HG03039 (cell line): Measurements from ENCODE around the gene HTR3D.
"Not testable (repeated sequence)": the region's sequence is repeated elsewhere in the genome, so short reads cannot be mapped to it uniquely, and the experiment has no call there.

Experiments used
- ATAC-seq: cut with Tn5 transposase; IDR thresholded peaks from one replicate; pipeline ENCODE4 v1.9.1; 2021; ENCODE audit warnings: mild to moderate bottlenecking, moderate library complexity; ENCODE audit not compliant: unreplicated experiment

HTR3D gene

DNA sequence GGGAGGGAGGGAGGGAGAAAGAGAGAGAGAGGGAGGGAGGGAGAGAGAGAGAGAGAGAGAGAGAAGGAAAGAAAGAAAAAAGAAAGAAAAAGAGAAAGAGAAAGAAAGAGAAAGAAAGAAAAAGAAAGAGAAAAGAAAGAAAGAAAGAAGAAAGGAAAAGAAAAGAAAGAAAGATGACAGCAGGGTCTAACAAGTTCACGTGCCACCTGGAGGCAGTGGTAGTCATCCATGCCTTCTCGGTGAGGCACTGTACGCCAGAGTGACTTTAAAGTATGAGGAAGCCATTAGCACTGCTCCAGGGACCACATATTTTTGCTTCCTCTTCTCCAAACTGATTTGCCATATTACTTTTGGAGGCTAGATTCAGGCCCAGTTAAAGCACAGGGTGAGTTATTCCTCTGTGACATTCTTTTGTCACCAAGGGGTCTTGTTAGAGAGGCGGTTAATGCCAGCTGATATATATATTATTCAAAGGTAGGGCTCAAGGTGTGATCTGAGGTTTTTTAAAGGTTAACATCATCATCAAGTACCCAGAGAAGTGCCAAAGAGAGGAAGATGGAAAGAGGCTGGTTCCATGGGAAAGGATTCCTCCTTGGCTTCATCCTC, at the start of gene HTR3D:
TSS of gene HTR3D (plus strand) at position 556 of the 606 bp plus-strand sequence. CDS start at position 556, 0 bp downstream.
- ATAC-seq: no peak

DNA sequence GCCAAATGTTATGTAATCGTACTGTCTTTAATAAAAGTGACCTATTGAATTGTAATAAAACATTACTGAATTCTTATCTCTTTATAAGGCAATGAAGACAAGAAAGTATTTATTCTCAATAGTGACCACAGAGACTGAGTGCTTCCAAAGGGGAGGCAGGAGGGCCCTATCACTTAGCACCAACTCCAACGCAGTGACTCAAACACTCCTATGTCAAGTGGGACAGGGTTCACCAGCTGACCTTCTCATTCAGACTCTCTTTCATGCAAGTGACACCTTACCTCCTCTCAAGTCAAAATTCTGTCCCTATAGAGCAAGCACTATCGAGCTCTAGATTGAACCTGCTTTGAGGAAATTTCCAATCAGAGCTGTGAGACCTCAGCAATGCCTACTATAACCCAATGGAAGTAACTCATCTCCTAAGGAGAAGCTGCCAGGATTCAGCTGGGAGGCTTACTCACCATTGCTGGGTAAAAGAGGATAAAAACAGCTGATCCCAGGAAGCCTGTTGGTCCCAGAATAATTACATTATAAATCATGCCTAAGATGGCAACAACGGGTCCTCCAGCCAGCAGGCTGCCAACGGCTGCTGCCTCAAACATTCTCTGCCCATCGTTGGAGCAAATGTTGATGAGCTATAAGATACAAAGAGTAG, 49.4 kb upstream of the HTR3D start:
- ATAC-seq: no peak

- no peak for ATAC-seq
These were observed 47.3 kb upstream of the HTR3D start for GRCh38 chr3:183984127-183984740.

DNA sequence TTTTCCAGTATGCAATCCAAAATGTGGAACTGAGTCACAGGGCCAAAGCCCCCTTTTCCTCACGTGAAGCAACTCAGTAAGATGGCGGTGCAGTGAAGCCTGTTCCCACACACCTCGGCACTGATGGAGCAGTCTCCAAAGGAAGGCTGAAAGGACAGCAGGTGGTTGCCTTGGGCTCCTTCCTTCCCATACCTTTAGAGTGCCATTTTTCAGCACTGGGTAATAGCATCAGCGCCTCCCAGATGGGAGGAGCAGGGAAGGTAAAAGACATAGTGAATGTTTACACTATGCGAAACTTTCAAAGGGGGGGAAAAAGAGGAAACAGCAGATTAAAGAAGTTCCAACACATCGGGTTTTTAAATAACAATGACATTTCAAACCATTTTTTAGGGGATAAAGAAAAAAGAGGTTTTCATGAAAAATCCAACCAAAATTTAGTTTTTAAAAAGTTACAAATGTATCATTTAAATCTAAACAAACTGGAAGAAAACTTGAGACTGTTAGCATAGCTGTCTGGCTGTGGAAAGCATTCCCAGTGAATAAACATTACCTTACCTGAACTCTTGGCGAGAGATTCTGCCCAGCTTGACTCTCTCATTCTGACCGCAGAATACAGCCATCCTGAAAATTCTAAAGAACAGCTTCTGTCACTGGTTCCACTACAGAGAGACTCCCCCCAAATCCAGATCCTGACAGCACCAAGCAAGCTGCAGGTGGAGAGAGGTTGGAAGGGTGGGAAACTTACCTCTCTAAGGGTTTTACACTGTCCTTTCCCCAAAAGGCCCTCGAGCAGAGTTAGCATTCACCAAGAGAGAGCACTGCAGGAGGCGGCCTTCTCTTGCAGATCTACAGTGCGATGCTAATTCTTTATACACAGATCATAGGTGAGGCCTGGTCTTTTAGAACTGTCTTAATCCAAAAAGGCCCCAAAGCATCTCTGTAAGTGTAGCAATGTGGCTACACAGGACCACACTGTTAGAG, 46.5 kb upstream of the HTR3D start:
- no peak for ATAC-seq

GRCh38 chr3:183987000-183987600, 44.4 kb upstream of the HTR3D start:
- ATAC-seq: no peak

DNA sequence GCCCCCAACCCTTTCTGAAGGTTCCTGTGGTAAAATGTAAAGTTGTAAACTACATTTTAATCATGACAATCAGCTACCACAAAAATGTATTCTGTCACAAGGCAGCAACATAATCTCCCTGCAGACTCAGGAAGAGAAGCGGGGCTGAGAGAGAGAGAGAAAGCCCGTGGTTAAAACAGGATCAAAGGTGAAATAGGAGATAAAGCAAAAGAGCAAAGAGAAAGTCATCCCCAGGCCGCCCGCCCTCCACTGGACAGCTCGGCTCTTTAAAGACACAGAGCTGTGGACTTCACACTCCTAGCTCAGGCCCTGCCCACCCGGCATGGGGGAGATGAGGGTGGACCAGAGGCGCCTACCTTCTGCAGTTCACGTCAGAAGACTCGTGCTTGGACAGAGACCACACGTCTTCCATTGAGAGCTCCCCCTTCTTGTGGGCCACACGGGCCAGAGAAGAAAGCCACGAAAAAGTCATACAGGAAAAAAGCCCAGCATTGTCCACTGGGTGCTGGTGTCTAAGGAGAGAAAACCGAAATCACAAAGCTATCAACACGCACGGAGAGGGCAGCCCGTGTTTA, 43.2 kb upstream of the HTR3D start:
- no peak for ATAC-seq

GRCh38 chr3:183991403-183991802, 40.1 kb upstream of the HTR3D start:
- ATAC-seq: no peak

GRCh38 chr3:184001761-184002160, 29.8 kb upstream of the HTR3D start:
- ATAC-seq: no peak

GRCh38 chr3:184002469-184002868, 29.1 kb upstream of the HTR3D start:
- no peak for ATAC-seq

DNA sequence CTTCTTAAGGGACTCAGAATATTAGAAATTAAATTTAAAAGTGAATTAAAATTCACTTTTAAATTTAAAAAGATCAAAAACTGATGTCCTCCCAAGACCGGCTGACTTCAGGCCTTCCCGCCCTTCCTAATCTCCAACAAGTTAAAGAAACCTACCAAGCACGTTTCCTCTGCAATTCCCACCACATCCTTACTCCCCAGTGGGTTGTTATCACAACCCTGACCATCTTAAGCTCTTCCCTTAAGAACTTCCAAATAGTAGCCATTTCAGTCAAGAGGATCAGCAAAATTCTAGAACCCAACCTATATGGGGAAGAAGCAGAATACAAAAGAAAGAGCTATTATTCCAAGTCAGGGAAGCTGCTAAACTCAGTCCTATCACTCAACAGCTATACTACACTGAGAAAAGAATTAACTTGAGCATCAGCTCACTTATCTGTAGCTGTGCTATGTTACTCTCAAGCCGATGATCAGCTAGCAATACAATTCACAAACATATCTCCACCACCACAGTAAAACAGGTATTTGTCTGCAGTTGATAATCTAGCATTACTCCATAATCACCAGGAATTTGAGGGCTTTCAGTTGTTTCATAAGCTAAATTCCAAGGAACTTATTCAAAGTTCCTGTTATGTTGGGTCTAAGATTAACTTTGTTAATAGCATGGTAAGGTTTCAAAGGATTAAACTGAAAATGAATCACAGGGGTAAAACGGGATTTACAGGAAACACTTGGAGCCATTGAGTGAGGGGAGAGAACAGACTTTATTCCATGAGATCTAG, 28.2 kb upstream of the HTR3D start:
- ATAC-seq: no peak

GRCh38 chr3:184004476-184004875, 27.1 kb upstream of the HTR3D start:
- no peak for ATAC-seq

- no peak for ATAC-seq
These were observed 25.5 kb upstream of the HTR3D start for GRCh38 chr3:184005941-184006507.

- ATAC-seq: not testable (repeated sequence)
These were observed 24.3 kb upstream of the HTR3D start for GRCh38 chr3:184007143-184007813.

DNA sequence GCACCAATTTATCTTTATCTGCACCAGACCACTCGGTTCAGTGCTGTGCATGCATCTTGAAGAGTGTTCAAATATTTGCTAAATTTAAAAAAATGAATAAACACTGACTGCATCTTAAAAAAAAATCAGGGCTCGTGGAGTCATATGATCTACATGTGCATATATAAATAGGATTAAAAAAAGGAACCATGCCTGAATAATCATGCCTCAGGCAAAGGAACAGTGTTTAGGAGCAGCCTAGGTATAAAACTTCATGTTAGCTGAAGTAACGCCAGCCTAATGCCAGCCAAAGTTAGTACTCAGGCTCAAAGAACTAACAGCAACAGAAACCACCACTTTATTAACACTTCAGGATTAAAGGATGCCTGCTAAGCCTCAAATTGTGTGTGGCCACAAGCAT, 23.4 kb upstream of the HTR3D start:
- no peak for ATAC-seq

- no peak for ATAC-seq
These were observed 20.2 kb upstream of the HTR3D start for GRCh38 chr3:184011230-184011876.

DNA sequence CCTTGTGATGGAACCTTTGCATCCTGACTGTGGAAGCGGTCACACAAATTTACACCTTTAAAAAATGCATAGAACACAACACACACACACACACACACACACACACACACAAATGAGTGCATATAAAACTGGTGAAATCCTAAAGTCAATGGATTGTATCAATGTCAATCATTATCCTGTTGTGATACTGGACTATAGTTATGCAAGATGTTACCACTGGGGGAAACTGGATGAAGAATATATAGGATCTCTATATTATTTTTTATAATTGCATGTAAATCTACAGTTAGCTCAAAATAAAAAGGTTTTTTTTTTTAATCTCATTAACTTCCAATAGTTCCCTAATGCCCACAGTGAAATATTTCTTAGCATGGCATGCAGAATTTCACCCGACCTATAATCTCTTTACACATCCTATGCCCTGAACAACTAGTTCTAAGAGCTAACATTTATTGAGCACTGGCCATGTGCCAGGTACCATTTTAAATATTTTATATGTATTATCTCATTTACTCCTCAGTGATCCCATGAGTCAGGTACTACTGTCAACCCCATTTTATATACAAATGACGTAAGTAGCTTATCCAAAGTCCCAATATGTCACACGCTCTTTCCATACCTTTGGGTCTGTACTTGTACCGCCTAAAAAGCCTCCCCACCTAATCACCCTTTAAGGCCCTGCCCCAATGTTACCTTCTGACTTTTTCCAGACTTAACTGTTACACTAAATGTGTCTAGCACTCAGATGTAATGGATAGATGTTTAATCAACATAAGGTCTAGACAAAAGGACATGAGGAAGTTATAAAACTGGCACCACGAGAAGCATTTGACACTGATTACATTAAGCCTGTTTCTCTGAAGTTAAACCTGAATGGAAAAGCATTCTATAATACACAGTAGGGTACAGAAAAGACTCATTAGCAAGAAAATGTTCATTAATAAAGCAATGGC, 19.3 kb upstream of the HTR3D start:
- no peak for ATAC-seq

- no peak for ATAC-seq
These were observed 16.0 kb upstream of the HTR3D start for GRCh38 chr3:184015381-184016019.
